Measurements from ENCODE around the gene CDK5RAP2. TPM values are rescaled to one million over a fixed set of nuclear protein-coding genes. Genes with fewer than 3 reads are reported as not detected.
A peak's percentile ranks its signal among the peaks of the same experiment; 100 is the strongest.

The CDK5RAP2 gene
- total RNA-seq, 4 donors from 2014 or later: 41.6 to 77.2 (median 43.2) TPM

DNA sequence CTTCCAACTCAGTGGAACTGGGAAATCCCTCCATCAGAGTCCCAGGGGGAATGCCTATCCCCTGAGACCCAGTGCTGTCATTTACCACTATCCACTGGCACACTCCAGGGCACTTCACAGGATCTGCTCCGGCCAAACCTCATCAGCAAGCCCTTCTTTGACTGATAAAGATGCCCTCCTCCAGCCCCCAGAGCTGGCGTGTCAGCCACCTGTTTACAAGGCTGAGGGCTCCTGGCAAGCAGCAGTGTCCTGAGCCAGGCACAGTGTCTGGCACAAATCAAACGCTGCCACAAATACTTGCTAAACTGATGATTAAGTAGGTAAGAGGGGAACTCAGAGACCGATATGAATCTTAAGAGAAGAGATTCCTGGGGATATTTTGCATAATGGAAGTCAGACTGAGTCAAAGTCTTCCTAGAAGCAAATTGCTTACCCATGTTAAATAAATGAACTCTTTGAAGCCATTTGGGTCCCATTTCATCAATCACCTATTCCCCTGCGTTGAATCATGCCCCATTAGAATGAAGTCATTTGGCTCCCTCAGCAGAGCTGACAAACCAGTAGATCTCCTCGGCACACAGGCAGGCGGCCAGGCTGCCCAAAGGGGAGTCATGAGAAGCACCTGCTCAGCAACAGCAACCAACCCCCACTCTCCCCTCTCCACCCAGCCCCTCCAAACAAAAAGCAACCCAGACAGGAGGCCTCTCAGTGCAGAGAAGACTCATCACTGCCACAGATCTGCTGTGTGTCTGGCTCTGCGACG is 97.4 kb downstream of the CDK5RAP2 start:
- WGBS, 2 donors (ENCODE audit: low coverage in 1 of 2): 33 to 59% methylated on average over 1 to 4 of the region's 9 CpGs
- ATAC-seq: no peak

GRCh38 chr9:120481846-120482245 is 98.1 kb downstream of the CDK5RAP2 start:
- no peak overlapping the region for H3K27ac ChIP-seq
- no peaks in the 10 kb centered on the region for H3K9me3 ChIP-seq
- TF ChIP-seq EP300 (IDR thresholded peaks at IDR 0.05) (no peak), POLR2AphosphoS5 (IDR thresholded peaks at IDR 0.05) (no peak), POLR2A (IDR thresholded peaks at IDR 0.05) (no peak)
- TF ChIP-seq, protein P1, sequence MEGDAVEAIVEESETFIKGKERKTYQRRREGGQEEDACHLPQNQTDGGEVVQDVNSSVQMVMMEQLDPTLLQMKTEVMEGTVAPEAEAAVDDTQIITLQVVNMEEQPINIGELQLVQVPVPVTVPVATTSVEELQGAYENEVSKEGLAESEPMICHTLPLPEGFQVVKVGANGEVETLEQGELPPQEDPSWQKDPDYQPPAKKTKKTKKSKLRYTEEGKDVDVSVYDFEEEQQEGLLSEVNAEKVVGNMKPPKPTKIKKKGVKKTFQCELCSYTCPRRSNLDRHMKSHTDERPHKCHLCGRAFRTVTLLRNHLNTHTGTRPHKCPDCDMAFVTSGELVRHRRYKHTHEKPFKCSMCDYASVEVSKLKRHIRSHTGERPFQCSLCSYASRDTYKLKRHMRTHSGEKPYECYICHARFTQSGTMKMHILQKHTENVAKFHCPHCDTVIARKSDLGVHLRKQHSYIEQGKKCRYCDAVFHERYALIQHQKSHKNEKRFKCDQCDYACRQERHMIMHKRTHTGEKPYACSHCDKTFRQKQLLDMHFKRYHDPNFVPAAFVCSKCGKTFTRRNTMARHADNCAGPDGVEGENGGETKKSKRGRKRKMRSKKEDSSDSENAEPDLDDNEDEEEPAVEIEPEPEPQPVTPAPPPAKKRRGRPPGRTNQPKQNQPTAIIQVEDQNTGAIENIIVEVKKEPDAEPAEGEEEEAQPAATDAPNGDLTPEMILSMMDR (IDR thresholded peaks at IDR 0.05): no peak
- peaks cover 0 to 27% of the 10 kb centered on the region in 2 donors for H3K36me3 ChIP-seq
- peaks cover 0 to 36% (median 0%) of the 10 kb centered on the region in 3 donors for H3K4me1 ChIP-seq
- ATAC-seq: no peak
- WGBS, 2 donors (ENCODE audit: low coverage in 1 of 2): 100% methylated on average over 2 of the region's 2 CpGs; no CpG with 5 or more reads in 1 of the 2 donors
- H3K27me3 ChIP-seq: no peaks in the 10 kb centered on the region
- no peak overlapping the region for H3K4me3 ChIP-seq

More for the DNA sequence above, 97.4 kb downstream of the CDK5RAP2 start:
- TF ChIP-seq POLR2AphosphoS5 (IDR thresholded peaks at IDR 0.05): peak; percentile 63
- no peak for TF ChIP-seq EP300 (IDR thresholded peaks at IDR 0.05)
- Histone ChIP-seq H3K36me3 (peaks cover 0 to 30% of the 10 kb centered on the region in 2 donors), H3K9me3 (no peaks in the 10 kb centered on the region), H3K4me3 (no peak overlapping the region), H3K4me1 (peaks cover 0 to 29% (median 0%) of the 10 kb centered on the region in 3 donors), H3K27ac (no peak overlapping the region), H3K27me3 (no peaks in the 10 kb centered on the region)

- peaks cover 0 to 40% (median 0%) of the 10 kb centered on the region in 3 donors for H3K4me1 ChIP-seq
- no peak for TF ChIP-seq POLR2A (IDR thresholded peaks at IDR 0.05)
- TF ChIP-seq, protein P1 (IDR thresholded peaks at IDR 0.05): no peak
- TF ChIP-seq POLR2AphosphoS5 (IDR thresholded peaks at IDR 0.05): no peak
- no peak for TF ChIP-seq EP300 (IDR thresholded peaks at IDR 0.05)
- H3K27me3 ChIP-seq: no peaks in the 10 kb centered on the region
- WGBS, 2 donors (ENCODE audit: low coverage in 1 of 2): 100% methylated on average over 1 of the region's 1 CpG; no CpG with 5 or more reads in 1 of the 2 donors
- peak overlapping the region in 1 of 4 donors; percentile 5 for H3K27ac ChIP-seq
- no peak overlapping the region for H3K4me3 ChIP-seq
- no peaks in the 10 kb centered on the region for H3K9me3 ChIP-seq
- ATAC-seq: no peak
- peaks cover 0 to 27% of the 10 kb centered on the region in 2 donors for H3K36me3 ChIP-seq
Observed at GRCh38 chr9:120481248-120481647, 98.7 kb downstream of the CDK5RAP2 start.

- peak; percentile 69 for TF ChIP-seq POLR2AphosphoS5 (IDR thresholded peaks at IDR 0.05)
- TF ChIP-seq EP300 (IDR thresholded peaks at IDR 0.05): no peak
- TF ChIP-seq, protein P1 (IDR thresholded peaks at IDR 0.05): no peak
- Histone ChIP-seq H3K27me3 (no peaks in the 10 kb centered on the region), H3K9me3 (no peaks in the 10 kb centered on the region), H3K4me1 (peaks cover 0 to 40% (median 0%) of the 10 kb centered on the region in 3 donors), H3K27ac (peak overlapping the region in 1 of 4 donors; percentile 5), H3K4me3 (no peak overlapping the region), H3K36me3 (peaks cover 0 to 27% of the 10 kb centered on the region in 2 donors)
- ATAC-seq: no peak
- 25% methylated on average over 1 of the region's 1 CpG; no CpG with 5 or more reads in 1 of the 2 donors for WGBS, 2 donors (ENCODE audit: low coverage in 1 of 2)
Observed at GRCh38 chr9:120480707-120481106, 99.3 kb downstream of the CDK5RAP2 start.

DNA sequence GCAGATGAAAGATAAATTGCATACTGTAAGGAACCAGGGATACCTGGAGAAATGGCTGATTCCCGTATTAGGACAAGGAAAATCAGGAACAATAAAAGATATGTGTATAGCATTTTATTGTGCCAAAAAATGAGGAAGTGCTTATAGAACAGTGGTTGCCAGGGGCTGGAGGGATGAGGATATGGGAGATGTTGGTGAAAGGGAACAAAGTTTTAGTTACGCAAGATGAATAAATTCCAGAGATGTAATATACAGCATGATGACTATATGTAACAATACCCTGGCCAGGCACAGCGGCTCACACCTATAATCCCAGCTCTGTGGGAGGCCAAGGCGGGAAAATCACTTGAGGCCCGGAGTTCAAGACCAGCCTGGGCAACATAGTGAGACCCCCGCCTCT is 101.8 kb downstream of the CDK5RAP2 start:
- TF ChIP-seq POLR2A (IDR thresholded peaks at IDR 0.05): no peak
- no peak for TF ChIP-seq POLR2AphosphoS5 (IDR thresholded peaks at IDR 0.05)
- no peak for TF ChIP-seq EP300 (IDR thresholded peaks at IDR 0.05)
- TF ChIP-seq, protein P1 (IDR thresholded peaks at IDR 0.05): no peak
- Histone ChIP-seq H3K9me3 (no peaks in the 10 kb centered on the region), H3K4me1 (peaks cover 0 to 40% (median 0%) of the 10 kb centered on the region in 3 donors), H3K27me3 (no peaks in the 10 kb centered on the region), H3K36me3 (peaks cover 2 to 45% of the 10 kb centered on the region in 2 donors), H3K4me3 (no peak overlapping the region), H3K27ac (peak overlapping the region in 2 of 4 donors; percentile 50)
- ATAC-seq: no peak
- WGBS, 2 donors (ENCODE audit: low coverage in 1 of 2): 79 to 90% methylated on average over 5 to 6 of the region's 6 CpGs
